ENCODE data around the gene BCKDHB.
"Not testable (repeated sequence)": the region's sequence is repeated elsewhere in the genome, so short reads cannot be mapped to it uniquely, and the experiment has no call there.

The BCKDHB gene

DNA sequence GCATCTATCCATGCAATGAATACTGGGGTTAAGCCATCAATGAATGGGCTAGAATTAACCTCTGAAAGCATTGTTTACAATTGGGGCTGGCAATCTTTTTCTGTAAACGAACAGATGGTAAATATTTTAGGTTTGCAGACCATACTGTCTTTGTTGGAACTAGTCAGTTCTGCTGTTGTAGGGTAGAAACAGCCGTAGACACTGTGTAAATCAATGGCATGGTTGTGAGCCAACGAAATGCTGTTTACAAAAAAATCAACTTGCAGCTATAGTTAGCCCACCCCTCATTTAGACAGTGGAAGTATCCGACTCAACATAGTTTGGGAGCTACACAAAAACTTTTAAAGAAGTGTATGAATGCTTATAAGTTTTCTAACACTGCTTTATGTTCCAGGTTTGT lies 91.5 kb downstream of the BCKDHB start:
- ChIA-PET POLR2A (no interaction called here), CTCF (no interaction called here)
- TF ChIP-seq HDGF (IDR thresholded peaks at IDR 0.05; ENCODE audit: borderline replicate concordance): no peak
- no peak for TF ChIP-seq L3MBTL2 (conservative IDR thresholded peaks at IDR 0.05)
- TF ChIP-seq LEF1 (IDR thresholded peaks at IDR 0.05; ENCODE audit: borderline replicate concordance): no peak
- no peak for TF ChIP-seq ARNT (IDR thresholded peaks at IDR 0.05)
- TF ChIP-seq, protein P1, sequence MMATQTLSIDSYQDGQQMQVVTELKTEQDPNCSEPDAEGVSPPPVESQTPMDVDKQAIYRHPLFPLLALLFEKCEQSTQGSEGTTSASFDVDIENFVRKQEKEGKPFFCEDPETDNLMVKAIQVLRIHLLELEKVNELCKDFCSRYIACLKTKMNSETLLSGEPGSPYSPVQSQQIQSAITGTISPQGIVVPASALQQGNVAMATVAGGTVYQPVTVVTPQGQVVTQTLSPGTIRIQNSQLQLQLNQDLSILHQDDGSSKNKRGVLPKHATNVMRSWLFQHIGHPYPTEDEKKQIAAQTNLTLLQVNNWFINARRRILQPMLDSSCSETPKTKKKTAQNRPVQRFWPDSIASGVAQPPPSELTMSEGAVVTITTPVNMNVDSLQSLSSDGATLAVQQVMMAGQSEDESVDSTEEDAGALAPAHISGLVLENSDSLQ (IDR thresholded peaks at IDR 0.05): no peak
- TF ChIP-seq FOXM1 (IDR thresholded peaks at IDR 0.05; ENCODE audit: borderline replicate concordance): no peak
- no peak for TF ChIP-seq ELF4 (IDR thresholded peaks at IDR 0.05)
- TF ChIP-seq BHLHE40 (IDR thresholded peaks at IDR 0.05; ENCODE audit: borderline replicate concordance): no peak
- TF ChIP-seq CTBP1 (IDR thresholded peaks at IDR 0.05; ENCODE audit: borderline replicate concordance): no peak
- TF ChIP-seq SP1 (IDR thresholded peaks at IDR 0.05): no peak
- TF ChIP-seq SUZ12 (IDR thresholded peaks at IDR 0.05): no peak
- no peak for TF ChIP-seq FOXA1 (IDR thresholded peaks at IDR 0.05)
- no peak for TF ChIP-seq NFRKB (IDR thresholded peaks at IDR 0.05)
- TF ChIP-seq TARDBP (IDR thresholded peaks at IDR 0.05): no peak
- TF ChIP-seq ZNF384 (IDR thresholded peaks at IDR 0.05): no peak
- TF ChIP-seq FOXK2 (IDR thresholded peaks at IDR 0.05): no peak
- no peak for DNase-seq (ENCODE audit: extremely low spot score)

DNA sequence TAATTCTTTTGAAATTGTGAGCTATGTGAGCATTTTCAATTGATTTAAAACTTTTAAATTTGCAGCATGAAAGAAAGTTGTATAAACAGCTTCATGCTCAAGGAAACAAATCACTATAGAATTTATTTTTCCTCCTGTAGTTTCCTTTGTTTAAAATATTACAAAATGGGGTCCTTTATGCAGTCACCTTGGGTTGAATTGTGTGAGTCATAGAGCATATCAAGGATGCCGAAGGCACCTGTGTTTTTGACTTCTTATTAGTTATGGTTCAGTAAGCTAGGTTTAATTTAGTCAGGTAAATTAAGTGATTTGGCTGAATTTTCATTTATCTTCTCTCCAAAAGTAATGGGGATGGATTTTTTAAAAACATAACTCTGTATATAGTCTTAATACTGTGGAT lies 96.8 kb downstream of the BCKDHB start:
- ChIA-PET CTCF (interaction anchor here (0.6 kb wide), 1 partner anchor 16 kb away, joined by 3 read pairs; no protein-coding TSS in a partner anchor), POLR2A (no interaction called here)
- DNase-seq (ENCODE audit: extremely low spot score): no peak
- TF ChIP-seq FOXA1 (IDR thresholded peaks at IDR 0.05): no peak
- TF ChIP-seq FOXM1 (IDR thresholded peaks at IDR 0.05; ENCODE audit: borderline replicate concordance): no peak
- no peak for TF ChIP-seq NFRKB (IDR thresholded peaks at IDR 0.05)
- no peak for TF ChIP-seq ZNF384 (IDR thresholded peaks at IDR 0.05)
- TF ChIP-seq SUZ12 (IDR thresholded peaks at IDR 0.05): no peak
- no peak for TF ChIP-seq L3MBTL2 (conservative IDR thresholded peaks at IDR 0.05)

DNA sequence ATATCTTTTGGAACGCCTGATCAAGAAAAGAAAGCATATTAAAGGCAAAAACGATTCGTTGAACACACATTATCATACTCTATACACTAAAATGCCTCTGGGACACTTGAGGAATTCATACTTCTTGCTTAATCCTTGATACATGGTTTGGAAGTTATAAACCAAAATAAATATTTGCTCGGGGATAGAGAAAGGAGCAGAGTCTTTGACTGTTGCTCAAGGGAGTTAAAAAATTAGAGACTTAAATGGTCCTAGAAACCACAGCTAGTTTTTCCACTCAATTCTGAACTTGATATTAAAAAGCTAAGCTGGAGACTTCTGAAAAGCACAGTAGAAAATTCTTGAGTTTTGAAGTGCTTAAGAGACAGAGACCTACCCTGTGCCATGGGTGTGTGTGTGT lies 98.9 kb downstream of the BCKDHB start:
- ChIA-PET POLR2A (no interaction called here), CTCF (interaction anchor here (1.1 kb wide), 1 partner anchor 8 kb away, joined by 4 read pairs; no protein-coding TSS in a partner anchor)
- no peak for DNase-seq (ENCODE audit: extremely low spot score)
- no peak for TF ChIP-seq LEF1 (IDR thresholded peaks at IDR 0.05; ENCODE audit: borderline replicate concordance)
- no peak for TF ChIP-seq FOXK2 (IDR thresholded peaks at IDR 0.05)
- TF ChIP-seq, protein P1 (IDR thresholded peaks at IDR 0.05): no peak
- TF ChIP-seq SUZ12 (IDR thresholded peaks at IDR 0.05): no peak
- no peak for TF ChIP-seq ARNT (IDR thresholded peaks at IDR 0.05)

DNA sequence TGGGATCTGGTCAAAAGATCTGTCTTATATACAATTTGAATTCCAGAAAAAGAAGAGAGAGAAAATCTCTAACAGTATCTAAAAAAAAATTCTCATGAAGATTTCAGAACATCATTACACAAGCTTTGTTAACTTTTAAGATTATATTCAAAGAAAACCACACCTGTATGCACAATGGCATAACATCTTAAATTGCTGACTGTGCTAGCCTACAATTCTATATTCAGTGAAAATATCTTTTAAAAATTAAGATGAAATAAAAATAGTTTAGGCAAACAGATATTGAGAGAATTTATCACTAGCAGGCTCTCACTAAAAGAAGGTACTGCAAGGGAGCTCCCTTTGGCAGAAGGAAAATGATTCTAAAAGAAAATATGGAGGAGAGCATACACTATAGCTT lies 100.3 kb downstream of the BCKDHB start:
- POLR2A ChIA-PET: no interaction called here
- CTCF ChIA-PET: interaction anchor here (0.6 kb wide), 1 partner anchor 12 kb away, joined by 3 read pairs; no protein-coding TSS in a partner anchor
- TF ChIP-seq LEF1 (IDR thresholded peaks at IDR 0.05; ENCODE audit: borderline replicate concordance): no peak
- TF ChIP-seq FOXA1 (IDR thresholded peaks at IDR 0.05): no peak
- TF ChIP-seq CTBP1 (IDR thresholded peaks at IDR 0.05; ENCODE audit: borderline replicate concordance): no peak
- TF ChIP-seq NFRKB (IDR thresholded peaks at IDR 0.05): no peak
- no peak for TF ChIP-seq FOXK2 (IDR thresholded peaks at IDR 0.05)
- TF ChIP-seq ARNT (IDR thresholded peaks at IDR 0.05): no peak
- no peak for TF ChIP-seq ZNF384 (IDR thresholded peaks at IDR 0.05)
- no peak for TF ChIP-seq HDGF (IDR thresholded peaks at IDR 0.05; ENCODE audit: borderline replicate concordance)
- TF ChIP-seq, protein P1 (IDR thresholded peaks at IDR 0.05): no peak
- TF ChIP-seq SP1 (IDR thresholded peaks at IDR 0.05): no peak
- TF ChIP-seq L3MBTL2 (conservative IDR thresholded peaks at IDR 0.05): no peak
- TF ChIP-seq SUZ12 (IDR thresholded peaks at IDR 0.05): no peak
- TF ChIP-seq BHLHE40 (IDR thresholded peaks at IDR 0.05; ENCODE audit: borderline replicate concordance): no peak
- no peak for TF ChIP-seq FOXM1 (IDR thresholded peaks at IDR 0.05; ENCODE audit: borderline replicate concordance)
- DNase-seq (ENCODE audit: extremely low spot score): no peak

DNA sequence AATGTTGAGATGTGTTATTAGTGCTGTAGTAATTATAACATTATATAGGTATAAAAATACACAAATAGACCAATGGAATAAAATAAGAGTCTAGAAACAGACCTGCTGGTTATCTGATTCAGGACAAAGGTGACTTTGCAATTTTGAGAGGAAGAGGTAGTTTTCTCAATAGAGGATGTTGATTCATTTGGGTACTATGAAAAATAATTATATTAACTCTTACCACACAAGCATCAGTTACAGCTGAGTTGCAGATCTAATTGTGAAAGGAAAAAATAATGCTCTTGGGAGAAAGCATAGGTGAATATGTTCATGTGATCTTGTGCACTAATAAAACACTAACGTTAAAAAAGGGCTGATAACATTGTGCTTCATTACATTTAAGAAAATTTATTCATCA lies 103.0 kb downstream of the BCKDHB start:
- DNase-seq (ENCODE audit: extremely low spot score): no peak
- POLR2A ChIA-PET: no interaction called here
- CTCF ChIA-PET: no interaction called here
- TF ChIP-seq FOXM1 (IDR thresholded peaks at IDR 0.05; ENCODE audit: borderline replicate concordance) (no peak), SP1 (IDR thresholded peaks at IDR 0.05) (no peak), NFRKB (IDR thresholded peaks at IDR 0.05) (no peak), SUZ12 (IDR thresholded peaks at IDR 0.05) (no peak)

DNA sequence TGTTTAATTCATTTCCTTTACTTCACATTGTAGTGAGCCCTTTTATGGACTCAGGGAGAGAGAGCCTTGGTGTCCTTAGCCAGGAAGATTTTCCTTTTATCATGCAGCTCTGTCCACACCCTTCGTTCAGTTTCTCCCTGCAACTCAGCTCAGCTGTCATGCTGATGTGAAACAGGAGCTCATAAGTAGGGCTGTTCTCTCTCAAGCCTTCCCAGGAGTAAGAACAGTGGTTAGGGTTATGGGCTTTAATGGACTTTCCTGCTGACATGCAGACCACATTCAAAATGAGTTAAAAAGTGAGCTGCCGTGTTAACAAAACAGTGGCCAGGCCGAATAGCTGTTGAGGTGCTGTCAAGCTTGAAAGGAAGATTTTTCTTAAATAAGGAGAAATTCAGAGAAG lies 104.1 kb downstream of the BCKDHB start:
- no peak for DNase-seq (ENCODE audit: extremely low spot score)
- POLR2A ChIA-PET: no interaction called here
- no peak for TF ChIP-seq FOXK2 (IDR thresholded peaks at IDR 0.05)
- TF ChIP-seq, protein P1 (IDR thresholded peaks at IDR 0.05): peak; percentile 75
- CTCF ChIA-PET: no interaction called here

DNA sequence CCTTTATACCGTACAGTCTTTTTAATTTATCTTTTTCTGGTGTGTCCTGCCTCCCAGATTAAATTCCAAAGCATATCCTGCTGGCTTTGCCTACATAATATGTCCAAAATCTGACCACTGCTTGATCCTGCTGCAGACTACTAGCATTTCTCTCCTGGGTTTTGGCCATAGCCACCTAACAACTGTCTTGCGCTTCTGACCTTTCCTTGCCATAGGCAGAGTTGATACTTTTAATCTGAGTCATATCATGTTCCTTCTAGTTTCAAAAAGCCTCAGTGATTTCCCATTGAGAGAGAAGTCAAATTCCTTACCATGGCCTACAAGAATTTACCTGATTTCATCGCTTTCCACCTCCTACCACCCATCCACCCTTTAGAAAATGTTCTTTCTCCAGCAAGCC lies 104.8 kb downstream of the BCKDHB start:
- CTCF ChIA-PET: no interaction called here
- TF ChIP-seq FOXA1 (IDR thresholded peaks at IDR 0.05) (no peak), SP1 (IDR thresholded peaks at IDR 0.05) (no peak), ZNF384 (IDR thresholded peaks at IDR 0.05) (no peak), SUZ12 (IDR thresholded peaks at IDR 0.05) (no peak), LEF1 (IDR thresholded peaks at IDR 0.05; ENCODE audit: borderline replicate concordance) (no peak), FOXK2 (IDR thresholded peaks at IDR 0.05) (no peak), HDGF (IDR thresholded peaks at IDR 0.05; ENCODE audit: borderline replicate concordance) (no peak), ELF4 (IDR thresholded peaks at IDR 0.05) (no peak), BHLHE40 (IDR thresholded peaks at IDR 0.05; ENCODE audit: borderline replicate concordance) (no peak), TARDBP (IDR thresholded peaks at IDR 0.05) (no peak), L3MBTL2 (conservative IDR thresholded peaks at IDR 0.05) (no peak), NFRKB (IDR thresholded peaks at IDR 0.05) (no peak), CTBP1 (IDR thresholded peaks at IDR 0.05; ENCODE audit: borderline replicate concordance) (no peak), FOXM1 (IDR thresholded peaks at IDR 0.05; ENCODE audit: borderline replicate concordance) (no peak), ARNT (IDR thresholded peaks at IDR 0.05) (no peak)
- TF ChIP-seq, protein P1 (IDR thresholded peaks at IDR 0.05): no peak
- DNase-seq (ENCODE audit: extremely low spot score): no peak
- POLR2A ChIA-PET: no interaction called here

DNA sequence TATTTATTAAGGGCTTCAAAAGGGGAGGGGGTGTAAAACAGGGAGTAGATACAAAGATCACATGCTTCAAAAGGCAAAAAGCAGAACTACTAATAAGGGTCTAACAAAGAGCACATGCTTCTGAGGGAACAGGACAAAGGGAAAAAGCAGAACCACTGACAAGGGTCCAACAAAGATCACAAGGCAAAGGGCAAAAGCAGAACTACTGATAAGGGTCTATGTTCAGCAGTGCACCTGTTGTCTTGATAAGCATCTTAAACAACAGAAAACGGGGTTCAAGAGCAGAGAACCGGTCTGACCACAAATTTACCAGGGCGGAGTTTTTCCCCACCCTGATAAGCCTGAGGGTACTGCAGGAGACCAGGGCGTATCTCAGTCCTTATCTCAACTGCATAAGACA lies 105.4 kb downstream of the BCKDHB start:
- POLR2A ChIA-PET; DNase-seq (ENCODE audit: extremely low spot score); CTCF ChIA-PET: not testable (repeated sequence)
